Measurements from ENCODE around the gene S100G.

DNA sequence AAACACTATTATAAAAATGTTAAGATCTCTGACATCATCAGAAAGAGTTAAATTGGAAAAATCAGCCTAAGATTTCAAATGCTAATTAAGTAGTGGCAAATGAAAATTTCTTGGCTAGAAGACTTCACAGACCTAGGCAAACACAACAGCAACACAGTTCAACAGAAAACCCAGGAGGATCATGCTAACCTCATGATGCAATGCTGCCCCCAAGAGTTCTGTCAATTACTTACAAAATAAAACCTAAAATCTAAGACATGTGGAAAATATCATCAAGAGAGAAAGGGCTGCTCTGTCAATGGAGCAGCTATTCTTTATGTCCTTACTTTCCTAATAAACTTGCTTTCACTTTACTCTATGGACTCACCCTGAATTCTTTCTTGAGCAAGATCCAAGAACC, 21.0 kb downstream of the S100G start:
- TF ChIP-seq CTCF (IDR thresholded peaks at IDR 0.05; ENCODE audit: borderline replicate concordance, extremely low read depth, low read length, poor library complexity, severe bottlenecking), result peak; percentile 26
- no peak for TF ChIP-seq EZH2 (IDR thresholded peaks at IDR 0.05; ENCODE audit: borderline replicate concordance, low read depth, low read length, severe bottlenecking)

All from DND-41 (cell line).